HTR-8/SVneo (cell line): ENCODE measurements around the gene IFT81.
"Not testable (repeated sequence)": the region's sequence is repeated elsewhere in the genome, so short reads cannot be mapped to it uniquely, and the experiment has no call there.

Experiments used
- DNase-seq: peaks from one replicate; pipeline ENCODE4 v3.0.0; 2011; ENCODE audit warnings: low spot score, mixed read lengths; ENCODE audit not compliant: insufficient read length
- FAIRE-seq: peaks from 2 replicates; lab custom pipeline; 2011; peaks lifted over from hg19 to GRCh38; lab: Jason Lieb, UNC

IFT81 gene, protein sequence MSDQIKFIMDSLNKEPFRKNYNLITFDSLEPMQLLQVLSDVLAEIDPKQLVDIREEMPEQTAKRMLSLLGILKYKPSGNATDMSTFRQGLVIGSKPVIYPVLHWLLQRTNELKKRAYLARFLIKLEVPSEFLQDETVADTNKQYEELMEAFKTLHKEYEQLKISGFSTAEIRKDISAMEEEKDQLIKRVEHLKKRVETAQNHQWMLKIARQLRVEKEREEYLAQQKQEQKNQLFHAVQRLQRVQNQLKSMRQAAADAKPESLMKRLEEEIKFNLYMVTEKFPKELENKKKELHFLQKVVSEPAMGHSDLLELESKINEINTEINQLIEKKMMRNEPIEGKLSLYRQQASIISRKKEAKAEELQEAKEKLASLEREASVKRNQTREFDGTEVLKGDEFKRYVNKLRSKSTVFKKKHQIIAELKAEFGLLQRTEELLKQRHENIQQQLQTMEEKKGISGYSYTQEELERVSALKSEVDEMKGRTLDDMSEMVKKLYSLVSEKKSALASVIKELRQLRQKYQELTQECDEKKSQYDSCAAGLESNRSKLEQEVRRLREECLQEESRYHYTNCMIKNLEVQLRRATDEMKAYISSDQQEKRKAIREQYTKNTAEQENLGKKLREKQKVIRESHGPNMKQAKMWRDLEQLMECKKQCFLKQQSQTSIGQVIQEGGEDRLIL

DNA sequence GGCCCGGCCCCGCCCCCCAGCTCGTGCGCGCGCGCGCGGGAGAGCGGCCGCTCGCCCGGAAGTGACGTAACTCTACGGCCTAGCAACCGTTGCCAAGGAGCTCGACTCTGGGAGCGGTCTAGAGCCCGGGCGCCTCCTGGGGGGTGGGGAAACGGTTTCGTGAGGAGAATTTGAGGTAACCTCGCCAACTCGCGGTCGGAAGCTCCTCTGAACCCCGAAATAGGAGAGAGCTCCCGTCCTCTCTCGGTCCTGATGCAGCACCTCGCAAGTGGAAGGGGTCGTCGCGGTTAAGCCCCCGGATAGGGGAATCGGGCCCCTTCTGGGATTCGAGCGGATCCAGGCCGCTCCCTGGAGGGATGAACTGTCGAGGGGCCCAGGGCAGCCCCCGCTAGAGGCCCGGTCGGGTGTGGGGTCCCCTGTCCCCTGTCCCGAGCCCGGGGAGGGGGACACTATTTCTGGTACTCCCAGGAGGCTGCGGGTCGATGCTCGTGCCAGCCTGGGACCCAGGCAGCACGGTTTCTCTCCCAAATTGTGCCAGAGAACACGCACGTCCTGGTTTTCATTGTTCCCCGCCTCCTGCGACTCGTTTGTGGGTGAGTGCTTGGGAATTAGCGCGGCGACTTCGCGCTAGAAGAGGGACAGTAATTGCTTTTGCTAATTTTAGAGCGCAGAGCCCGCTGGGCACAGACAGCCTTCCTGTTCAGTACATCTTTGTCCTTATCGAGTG is at the start of gene IFT81:
IFT81 (plus strand) TSS at position 89 of the 727 bp plus-strand sequence. CDS start 3,024 bp downstream, outside the sequence.
- FAIRE-seq: peak; percentile 57
- DNase-seq: peak; percentile 95

DNA sequence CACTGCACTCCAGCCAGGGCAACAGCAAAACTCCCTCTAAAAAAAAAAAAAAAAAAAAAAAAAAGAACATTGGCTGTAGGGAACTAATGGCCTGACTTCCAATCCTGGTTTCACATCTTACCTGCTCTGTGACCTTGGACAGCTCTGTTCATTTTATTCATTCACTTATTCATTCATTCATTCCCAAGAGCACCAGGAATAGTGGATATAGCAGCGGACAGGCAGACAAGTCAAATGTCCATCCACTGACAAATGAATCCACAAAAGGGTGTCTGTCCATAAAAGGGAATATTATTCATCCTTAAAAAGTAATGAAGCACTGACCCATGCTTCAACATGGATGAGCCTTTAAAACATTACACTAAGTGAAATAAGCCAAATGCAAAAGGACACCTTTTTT is 48.3 kb upstream of the IFT81 start:
- FAIRE-seq: no peak

DNA sequence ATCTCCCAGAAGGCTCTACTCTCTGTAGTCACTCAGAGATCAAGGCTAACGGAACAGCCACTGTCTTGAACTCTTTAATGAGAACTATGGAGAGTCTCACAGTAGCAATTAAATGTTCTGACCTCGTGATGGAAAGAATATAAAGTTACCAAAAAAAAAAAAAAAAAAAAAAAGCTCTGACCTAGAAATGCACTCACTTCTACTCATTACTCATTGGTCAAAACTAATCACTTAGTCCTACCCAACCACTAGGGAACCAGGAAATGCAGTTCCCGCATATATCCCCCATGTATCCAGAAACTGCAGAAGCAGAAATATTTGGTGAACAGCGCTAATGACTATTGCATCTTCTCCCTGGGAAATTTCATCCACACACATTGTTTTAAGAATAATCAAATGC is 46.4 kb upstream of the IFT81 start:
- no peak for DNase-seq
- no peak for FAIRE-seq

More for the DNA sequence above, 48.3 kb upstream of the IFT81 start:
- no peak for DNase-seq

DNA sequence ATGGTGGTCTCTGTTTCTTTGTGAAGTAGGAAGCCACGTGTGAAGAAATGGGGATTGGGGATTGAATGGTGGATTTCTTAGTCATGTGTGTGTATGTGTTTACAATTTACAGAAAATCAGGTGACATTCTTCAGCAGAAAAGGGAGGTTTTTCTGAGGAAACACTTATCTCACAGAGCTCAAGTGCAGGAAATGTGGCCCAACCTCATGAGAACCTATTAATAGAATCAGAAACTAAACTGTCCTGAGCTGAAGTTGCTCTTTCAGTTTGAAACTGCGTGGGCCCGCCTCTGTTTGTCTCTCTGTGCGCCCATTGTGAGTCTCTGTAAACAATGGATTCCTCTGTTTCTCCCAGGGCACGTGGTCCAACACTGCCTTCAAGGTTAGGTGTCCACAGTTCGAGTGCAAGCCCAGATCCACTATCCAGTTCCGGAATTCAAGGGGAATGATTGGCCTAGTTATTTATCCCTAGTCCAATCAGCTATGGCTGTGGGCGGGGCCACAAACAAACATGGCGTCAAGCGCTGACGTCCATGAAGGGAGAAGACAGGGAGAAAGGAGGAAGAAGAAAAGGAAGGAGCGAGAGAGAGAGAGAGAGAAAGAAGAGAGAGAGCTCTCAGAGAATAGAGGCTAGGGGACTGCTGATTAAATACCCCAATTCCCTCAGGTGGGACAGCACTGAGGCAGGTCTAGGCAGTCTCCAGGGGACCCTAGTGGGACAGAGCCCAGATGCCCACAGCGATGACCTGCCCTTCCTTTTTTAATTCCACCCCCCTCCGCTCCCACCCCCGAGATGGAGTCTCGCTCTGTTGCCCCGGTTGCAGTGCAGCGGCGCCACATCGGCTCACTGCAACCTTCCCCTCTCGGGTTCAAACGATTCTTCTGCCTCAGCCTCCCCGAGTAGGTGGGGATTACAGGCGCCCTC is 44.4 kb upstream of the IFT81 start:
- no peak for DNase-seq

DNA sequence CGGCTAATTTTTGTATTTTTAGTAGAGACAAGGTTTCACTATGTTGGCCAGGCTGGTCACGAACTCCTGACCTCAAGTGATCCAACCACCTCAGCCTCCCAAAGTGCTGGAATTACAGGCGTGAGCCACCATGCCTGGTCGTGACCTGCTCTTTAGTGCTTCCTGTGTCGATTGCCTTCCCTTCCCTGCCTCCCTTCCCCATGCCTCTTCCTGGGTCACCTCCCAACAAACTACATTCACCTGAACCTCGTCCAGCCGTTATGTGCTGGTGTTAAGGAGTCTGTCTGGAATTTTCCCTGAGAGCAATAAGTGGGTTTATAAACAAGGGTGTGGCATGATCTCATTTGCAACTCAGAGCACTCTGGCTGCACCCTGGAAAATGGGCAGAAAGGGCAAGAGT is 43.7 kb upstream of the IFT81 start:
- DNase-seq: no peak
- no peak for FAIRE-seq

More for the DNA sequence above, 44.4 kb upstream of the IFT81 start:
- no peak for FAIRE-seq

DNA sequence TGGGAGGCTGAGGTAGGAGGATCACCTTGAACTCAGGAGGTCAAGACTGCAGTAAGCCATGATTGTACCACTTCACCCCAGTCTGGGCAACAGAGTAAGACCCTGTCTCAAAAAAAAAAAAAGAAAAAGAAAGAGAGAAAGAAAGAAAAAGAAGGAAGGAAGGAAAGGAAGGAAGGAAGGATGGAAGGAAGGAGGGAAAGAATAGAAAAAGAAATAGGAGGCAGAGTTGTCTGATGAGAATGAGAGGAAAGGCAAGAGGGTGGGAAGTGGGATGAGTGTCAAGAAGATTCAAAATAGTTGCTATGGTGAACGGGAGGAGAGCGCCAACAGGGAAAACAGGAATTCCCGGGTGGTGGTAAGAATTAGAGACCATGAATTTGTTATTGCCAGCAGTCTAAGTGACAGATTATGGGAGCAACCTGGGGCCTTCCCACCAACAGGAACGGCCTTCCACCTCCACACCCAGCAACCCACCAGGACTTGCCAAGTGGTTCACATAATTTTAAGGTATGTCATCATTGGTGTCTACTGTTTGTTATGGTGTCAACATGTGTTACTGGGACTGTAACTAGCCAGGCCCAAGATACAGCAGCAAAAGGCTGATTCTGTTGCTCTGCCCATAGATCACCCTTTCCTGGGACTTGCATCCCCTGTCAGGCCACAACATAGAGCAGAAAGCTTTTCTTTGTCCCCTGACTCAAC is 39.7 kb upstream of the IFT81 start:
- FAIRE-seq: peak; percentile 16
- DNase-seq: no peak

DNA sequence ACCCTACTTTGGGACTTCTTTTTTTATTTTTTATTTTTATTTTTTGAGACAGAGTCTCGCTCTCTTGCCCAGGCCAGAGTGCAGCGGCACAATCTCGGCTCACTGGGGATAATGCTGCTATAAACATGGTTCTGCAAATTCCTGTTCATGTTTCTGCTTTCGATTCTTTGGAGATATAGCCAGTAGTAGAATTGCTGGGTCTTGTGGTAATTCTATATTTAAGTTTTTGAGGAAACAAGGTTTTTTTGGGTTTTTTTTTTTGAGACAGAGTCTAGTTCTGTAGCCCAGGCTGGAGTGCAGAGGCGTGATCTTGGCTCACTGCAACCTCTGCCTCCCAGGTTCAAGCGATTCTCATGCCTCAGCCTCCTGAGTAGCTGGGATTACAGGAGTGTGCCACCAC is 35.9 kb upstream of the IFT81 start:
- DNase-seq, FAIRE-seq: not testable (repeated sequence)

DNA sequence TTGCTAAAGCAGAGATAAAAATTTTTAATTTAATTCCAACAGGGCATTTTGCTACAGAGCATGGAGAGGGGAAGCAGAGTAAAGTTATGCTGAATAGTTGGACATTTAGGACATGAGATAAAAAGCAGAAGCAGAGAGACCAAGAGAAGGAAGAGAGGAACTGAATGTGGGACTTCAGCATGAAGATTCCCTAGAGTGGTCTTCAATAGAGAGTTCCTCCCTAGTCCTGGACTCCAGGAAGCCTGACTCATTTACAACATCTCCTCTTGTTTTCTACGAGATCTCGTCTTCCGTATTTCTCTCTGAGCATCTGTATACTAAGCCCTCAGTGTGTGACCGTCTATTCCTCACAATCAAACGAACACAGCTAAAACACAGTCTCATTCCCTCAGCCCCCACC is 35.2 kb upstream of the IFT81 start:
- DNase-seq (no peak), FAIRE-seq (no peak)

DNA sequence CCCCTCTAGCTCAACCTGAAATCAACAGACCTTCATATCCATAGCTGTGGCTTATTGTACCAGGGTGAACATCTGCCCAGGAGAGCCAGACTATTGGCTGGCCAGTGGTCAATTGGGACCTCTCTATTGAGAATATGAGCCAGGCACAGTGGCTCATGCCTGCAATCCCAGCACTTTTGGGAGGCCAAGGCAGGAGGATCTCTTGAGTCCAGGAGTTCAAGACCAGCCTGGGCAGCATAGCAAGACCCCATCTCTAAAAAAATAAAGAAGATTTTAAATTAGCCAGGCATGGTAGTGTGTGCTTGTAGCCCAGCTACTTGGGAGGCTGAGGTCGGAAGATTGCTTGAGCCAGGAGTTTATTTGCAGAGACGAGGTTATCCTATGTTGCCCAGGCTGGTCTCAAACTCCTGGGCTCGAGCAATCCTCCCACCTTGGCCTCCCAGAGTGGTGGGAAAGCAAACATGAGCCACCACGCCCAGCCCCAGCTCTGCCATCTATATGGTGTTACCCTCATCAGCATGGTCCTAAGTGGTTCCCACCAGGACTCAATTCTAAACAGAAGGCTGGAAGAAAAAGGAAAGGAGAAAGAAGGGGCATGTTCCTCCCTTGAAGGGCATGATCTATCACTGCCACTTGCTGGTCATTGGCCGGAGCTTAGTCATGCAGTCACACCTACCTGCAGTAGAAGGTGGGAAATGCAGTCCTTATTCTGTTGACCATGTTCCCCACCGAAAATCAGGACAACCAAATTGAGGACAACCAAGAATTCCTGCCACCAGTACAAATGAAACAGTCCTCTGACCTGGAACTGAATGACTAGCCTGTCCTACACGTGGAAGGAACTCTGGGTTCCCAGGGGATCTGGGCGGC is 33.7 kb upstream of the IFT81 start:
- no peak for FAIRE-seq
- DNase-seq: no peak

DNA sequence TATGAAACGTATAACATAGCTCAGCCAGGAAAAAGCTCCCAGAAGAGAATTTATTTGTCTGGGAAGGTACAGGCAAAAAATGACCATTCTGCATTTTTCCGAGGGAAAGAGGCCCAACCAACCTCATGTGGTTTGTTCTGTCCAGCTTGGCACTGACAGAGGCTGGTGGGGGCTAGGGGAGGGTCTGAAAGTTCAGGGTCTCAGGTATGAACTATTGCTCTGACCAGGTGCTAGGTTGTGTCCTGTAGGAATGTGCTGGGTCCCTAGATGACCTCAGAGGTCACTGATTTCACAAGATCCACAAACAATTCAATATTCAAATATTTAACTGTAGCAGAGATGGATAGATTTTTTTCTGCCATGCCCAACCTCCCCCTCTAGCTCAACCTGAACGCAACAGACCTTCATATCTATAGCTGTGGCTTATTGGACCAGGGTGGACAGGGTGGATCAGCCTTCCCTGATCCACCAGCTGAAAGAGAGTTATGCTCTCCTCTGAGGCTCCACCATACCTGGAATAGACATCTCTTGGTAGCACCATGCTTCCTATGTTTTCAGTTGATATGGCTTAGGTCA is 32.9 kb upstream of the IFT81 start:
- FAIRE-seq (no peak), DNase-seq (no peak)

DNA sequence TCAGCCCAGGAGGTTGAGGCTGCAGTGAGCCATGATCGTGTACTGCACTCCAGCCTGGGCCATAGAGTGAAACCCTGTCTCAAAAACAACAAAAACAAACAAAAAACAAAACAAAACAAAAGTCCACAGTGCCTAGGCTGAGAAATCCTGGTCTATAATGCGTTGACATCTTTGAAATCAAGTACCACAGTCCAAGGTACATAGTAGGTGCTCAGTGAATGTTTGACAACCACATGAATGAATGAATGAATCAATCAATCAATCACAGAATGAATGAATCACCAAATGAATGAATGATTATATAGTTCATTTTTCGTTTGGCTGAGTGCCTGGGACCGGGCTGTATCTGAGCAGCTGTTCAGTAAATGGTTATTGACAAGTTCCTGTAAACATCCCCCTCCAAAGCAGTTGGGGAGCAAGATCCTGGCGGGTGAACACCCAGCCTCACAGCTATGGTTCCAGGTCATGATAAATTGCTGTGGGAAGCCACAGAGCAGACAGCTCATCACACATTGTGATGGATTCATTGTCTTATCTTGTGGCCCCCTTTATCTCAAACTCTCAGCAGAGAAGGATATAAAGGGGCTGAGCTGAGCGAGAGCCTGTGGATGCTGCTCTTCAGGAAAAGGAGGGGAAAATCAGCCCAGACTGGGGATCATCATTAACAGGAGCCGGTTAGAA is 30.4 kb upstream of the IFT81 start:
- FAIRE-seq (no peak), DNase-seq (no peak)

DNA sequence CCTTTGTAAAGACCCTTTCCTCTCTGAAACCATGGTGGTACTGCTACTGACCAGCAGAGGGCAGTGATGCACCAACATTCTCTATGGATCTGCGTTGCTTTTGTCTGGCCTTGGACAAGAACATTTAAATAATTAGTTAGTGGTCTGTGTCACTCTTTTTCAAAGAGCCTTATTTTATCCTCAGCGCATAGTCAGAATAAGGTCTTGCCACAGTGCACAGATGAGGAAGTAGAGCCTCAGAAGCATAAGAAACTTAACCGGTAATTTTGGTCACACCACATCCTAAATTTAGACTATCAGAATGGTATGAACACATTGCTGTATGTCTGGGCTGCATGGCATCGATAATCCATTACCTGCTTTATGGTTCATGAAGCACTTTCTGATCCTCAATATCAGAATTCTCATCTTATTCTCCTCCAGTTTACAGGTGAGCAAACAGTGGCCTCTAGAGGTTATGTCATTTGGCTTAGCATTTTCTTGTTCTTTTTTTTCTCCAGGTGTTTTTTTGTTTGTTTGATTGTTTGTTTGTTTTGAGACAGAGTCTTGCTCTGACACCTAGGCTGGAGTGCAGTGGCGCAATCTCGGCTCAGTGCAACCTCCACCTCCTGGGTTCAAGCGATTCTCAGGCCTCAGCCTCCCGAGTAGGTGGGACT is 23.7 kb upstream of the IFT81 start:
- DNase-seq (peak; percentile 52), FAIRE-seq (no peak)

DNA sequence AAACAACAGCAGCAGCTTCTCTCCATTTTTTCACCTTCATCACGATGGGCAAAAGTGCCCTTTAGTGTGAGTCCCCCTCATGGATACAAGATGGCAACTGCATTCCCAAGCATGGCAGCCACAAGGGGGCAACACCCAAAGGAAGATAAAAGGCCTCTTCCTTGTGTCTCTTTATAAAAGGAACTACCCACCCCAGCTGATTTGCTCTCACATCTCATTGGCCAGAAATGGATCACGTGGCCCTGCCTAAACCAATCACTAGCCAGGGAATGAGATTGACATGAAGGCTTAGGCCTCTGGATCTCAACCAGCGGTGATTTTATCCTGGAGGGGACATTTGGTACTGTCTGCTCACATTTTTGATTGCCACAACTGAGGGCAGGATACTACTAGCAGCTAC is 21.9 kb upstream of the IFT81 start:
- DNase-seq (peak; percentile 94), FAIRE-seq (peak; percentile 81)

DNA sequence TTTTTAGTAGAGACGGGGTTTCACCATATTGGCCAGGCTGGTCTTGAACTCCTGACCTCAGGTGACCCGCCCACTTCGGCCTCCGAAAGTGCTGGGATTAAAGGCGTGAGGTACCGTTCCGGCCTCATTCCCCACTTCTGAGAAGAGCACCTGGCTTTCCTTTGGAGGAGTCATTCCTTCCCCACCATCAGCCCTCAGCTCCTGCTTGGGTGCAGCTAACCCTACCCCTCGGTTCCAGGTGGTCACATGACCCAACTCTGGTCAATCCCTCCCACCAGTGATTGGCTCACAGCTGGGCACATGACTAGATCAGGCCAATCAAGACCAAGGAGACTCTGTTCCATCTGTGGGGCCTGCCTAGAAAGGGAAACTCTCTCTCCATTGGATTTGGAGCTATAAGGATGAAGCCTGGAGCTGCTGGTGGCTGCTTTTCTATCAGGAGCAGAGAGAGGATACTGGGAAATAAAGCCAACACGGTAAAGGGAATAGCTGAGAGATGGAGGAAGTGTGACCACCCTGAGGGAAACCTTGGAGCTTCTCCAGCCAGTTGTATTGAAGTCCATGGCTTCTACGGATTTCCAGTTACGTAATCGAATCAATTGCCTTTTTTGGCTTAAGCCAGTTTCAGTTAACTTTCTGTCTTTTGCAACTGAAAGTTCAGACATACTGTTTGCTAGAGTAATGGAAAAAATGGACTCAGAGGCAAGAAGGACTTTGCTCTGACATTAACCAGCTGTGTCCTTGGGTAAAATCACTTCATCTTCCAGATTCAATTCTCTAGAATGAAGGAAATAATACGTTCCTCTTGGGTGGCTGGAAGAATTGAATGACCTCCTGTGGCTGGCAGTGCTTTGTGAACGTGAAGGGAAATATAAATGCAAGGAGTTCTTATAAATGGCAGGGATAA is 19.7 kb upstream of the IFT81 start:
- no peak for FAIRE-seq

DNA sequence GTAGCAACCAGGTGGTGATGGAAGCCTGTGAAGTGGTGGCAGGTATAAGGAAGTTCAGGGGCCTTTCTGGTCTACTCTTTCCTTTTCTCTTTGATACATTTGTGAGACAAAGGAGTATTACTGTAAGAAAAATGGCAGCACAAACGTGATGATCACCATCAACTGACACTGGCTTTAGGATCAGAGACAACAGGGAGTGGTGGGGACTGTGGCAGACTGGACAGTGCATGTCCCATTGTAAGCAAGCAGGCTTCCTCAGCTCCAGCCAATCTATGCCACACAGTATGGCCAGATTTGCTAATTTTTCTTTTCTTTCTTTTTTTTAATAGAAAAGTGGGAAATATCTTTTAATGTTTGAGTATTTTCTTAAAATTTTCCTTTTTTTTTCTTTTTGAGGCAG is 19.0 kb upstream of the IFT81 start:
- no peak for FAIRE-seq

More for the DNA sequence above, 19.7 kb upstream of the IFT81 start:
- no peak for DNase-seq

DNA sequence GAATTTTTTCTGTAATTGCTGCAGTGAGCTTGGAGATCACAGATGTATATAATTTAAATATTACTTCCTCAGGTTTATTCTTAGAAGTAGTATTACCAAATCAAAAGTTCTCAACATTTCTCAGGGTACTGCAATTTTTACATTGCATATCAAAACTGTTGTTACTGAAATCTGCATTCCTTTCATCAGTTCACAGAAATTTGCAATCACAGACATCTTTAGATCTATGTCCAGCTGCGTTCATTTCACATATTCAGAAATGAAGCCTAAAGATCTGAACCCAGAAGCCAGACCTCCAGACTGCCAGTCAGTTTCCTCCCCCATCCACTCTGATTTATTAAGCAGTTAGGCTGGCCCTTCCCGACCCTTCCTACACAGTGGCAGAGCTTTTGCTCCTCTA is 18.2 kb upstream of the IFT81 start:
- DNase-seq: no peak

More for the DNA sequence above, 19.0 kb upstream of the IFT81 start:
- DNase-seq: no peak

More for the DNA sequence above, 18.2 kb upstream of the IFT81 start:
- FAIRE-seq: no peak
